Stimulated activated memory B cell treated with anti-CD40 and anti-IgM and Interleukin-4, amounts not matched to agents 10 μg/mL and 1 μg/mL and 100 μg/mL, for 72 hours (primary cell): ENCODE measurements around the gene PSTK.

Experiments
- ATAC-seq: fragments of 150-1000 bp; cut with Tn5 transposase; 2 replicates; pipeline ENCODE4 v1.10.0; 2021
- H3K27ac Mint-ChIP-seq: one replicate; pipeline ENCODE4 v1.8.0; 2022; ENCODE audit warnings: mild to moderate bottlenecking, mixed read lengths
- H3K27me3 Mint-ChIP-seq: one replicate; pipeline ENCODE4 v1.8.0; 2022; ENCODE audit warnings: mixed read lengths
- H3K36me3 Mint-ChIP-seq: one replicate; pipeline ENCODE4 v1.8.0; 2022; ENCODE audit warnings: mixed read lengths
- H3K4me1 Mint-ChIP-seq: one replicate; pipeline ENCODE4 v1.8.0; 2022; ENCODE audit warnings: mixed read lengths
- H3K4me3 Mint-ChIP-seq: one replicate; pipeline ENCODE4 v1.8.0; 2022; ENCODE audit warnings: mild to moderate bottlenecking, moderate library complexity, mixed read lengths
- H3K9me3 Mint-ChIP-seq: one replicate; pipeline ENCODE4 v1.8.0; 2022; ENCODE audit warnings: mixed read lengths

The PSTK gene, protein sequence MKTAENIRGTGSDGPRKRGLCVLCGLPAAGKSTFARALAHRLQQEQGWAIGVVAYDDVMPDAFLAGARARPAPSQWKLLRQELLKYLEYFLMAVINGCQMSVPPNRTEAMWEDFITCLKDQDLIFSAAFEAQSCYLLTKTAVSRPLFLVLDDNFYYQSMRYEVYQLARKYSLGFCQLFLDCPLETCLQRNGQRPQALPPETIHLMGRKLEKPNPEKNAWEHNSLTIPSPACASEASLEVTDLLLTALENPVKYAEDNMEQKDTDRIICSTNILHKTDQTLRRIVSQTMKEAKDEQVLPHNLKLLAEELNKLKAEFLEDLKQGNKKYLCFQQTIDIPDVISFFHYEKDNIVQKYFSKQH

DNA sequence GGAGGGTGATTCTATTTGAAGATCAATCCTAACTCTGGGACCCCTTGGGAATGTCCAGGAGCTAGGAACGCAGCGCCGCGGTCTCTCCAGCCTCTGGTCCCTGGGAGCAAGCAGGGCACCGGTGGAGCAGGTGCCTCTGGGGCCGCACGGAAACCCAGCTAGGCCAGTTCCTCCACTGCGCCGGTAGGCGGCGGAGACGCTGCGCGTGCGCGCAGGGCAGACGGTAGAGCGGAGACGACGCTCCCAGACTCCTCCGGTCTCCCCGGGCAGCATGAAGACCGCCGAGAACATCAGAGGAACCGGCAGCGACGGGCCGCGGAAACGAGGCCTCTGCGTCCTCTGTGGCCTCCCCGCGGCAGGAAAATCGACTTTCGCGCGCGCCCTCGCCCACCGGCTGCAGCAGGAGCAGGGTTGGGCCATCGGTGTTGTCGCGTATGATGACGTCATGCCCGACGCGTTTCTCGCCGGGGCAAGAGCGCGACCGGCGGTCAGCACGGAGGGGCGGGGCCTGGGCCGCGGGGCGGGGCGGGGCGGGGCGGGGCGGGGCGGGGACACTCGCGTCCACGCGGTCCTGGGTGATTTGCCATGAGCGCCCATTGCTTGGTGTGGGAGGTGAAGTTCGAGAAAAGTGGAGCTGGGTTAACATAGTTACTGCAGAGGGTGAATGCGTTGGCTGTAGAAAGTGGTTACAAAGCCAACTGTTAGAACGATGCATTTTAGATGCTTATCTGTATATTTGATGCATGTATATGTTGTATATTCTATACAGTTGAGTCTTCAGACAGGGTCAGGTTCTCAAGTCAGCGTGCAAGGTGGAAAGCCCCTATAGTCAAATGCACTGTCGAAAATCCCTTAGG, at the start of gene PSTK:
Gene PSTK, plus strand, starts transcription at position 193 of the 857 bp plus-strand sequence. Its CDS starts 79 bp downstream, at position 272.
- Mint-ChIP-seq H3K4me3 (peak within 1 kb of the TSS; percentile 85), H3K36me3 (peaks cover 6% of the 10 kb centered on the region), H3K27ac (peak within 1 kb of the TSS; percentile 98), H3K27me3 (no peaks in the 10 kb centered on the region), H3K4me1 (peaks cover 19% of the 10 kb centered on the region), H3K9me3 (no peaks in the 10 kb centered on the region)
- ATAC-seq: peak; percentile 99

DNA sequence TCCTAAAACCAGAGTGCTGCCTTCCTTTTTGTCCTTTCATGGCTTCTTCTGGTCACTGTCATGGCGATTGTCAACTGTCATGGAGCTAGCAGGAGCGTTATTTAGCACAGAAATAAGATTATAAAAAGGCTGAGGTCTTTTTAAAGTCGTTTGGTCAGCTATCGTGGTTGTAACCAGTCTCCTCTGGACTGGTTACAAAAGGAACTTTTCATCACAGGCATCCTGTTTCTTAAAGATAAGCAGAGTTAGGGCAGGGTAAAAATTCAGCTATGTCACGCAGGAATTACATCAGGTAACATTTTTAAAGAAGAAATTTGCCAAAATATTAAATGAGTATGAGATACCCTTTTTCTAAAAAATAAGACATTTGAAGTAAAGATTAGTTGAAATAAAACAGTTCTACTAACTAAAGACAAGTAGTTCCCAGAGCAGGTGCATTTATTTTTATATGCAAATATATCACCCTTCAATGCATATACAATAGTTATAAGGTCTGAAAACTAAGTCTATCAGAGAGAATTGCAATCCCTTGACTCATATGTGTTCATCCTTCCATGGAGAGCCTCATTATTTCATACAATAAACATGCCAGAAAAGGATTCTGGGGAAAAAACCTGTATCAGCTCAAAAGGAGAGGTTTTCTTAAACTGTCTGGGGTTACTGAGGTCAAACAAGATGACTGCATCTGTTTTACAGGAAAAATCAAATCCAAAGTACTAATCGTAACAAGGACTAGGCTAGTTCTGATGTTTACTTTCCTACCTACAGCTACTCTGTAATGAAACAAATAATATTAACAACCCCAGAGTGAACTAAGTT, 48.9 kb upstream of the PSTK start:
- Mint-ChIP-seq H3K27ac (no peak overlapping the region), H3K36me3 (peaks cover 11% of the 10 kb centered on the region), H3K9me3 (no peaks in the 10 kb centered on the region), H3K4me3 (no peak overlapping the region), H3K4me1 (no peaks in the 10 kb centered on the region), H3K27me3 (no peaks in the 10 kb centered on the region)
- no peak for ATAC-seq

DNA sequence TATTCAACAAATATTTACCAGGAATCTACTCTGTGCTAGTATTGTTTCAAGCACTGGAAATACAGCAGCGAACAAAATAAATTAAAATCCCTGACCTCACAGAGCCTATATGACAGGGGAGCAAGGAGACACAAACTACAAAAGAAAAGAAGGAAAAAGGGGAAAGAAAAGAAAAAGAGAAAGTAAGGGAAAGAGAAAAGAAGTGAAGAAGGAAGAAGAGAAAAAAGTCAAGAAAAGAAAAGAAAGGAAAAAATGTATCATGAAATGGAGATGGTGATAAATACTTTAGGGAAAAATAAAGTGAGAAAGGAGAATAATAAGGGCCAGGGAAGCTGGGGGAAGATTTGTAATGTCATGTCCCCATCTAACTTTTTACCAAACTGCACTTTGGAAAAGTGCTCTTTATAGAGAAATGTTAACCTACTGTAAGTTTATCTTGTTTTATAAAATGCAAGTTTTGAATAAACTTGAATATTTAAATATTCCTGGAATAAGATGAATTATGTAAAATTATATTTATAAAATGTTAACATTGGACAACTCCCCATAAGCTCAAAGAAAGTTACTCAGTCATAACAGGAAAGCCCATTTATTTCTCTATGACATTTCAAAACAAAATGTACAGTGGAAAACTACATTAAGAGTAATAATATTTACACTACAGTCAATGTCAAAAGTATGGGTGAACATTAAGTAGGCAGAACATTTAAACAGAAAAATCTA, 40.9 kb upstream of the PSTK start:
- peaks cover 46% of the 10 kb centered on the region for H3K36me3 Mint-ChIP-seq
- no peaks in the 10 kb centered on the region for H3K9me3 Mint-ChIP-seq
- no peak overlapping the region for H3K27ac Mint-ChIP-seq
- no peaks in the 10 kb centered on the region for H3K27me3 Mint-ChIP-seq
- no peaks in the 10 kb centered on the region for H3K4me1 Mint-ChIP-seq
- ATAC-seq: no peak
- no peak overlapping the region for H3K4me3 Mint-ChIP-seq

DNA sequence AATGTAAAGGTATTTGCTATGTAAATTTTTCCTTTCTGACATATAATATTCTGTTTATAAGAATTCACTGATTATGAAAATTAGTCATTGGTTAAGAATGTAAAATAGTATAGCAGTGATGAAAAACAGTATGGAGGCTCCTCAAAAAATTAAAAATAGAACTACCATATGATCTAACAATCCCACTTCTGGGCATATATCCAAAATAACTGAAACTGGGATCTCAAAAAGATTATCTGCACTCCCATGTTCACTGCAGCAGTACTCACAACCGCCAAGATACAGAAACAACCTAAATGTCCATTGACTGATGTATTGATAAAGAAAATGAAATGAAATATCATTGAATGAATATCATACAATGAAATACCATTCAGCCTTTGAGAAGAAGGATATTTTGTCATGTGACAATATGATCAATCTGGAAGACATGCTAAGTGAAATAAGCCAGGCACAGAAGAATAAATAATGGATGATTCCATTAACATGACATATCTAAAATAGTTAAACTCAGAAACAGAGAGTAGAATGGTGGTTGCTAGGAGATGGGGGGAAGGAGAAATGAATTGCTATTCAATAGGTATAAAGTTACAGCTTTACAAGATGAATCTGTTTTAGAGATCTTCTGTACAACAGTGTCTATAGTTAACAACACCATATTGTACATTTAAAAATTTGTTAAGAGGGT, 40.2 kb upstream of the PSTK start:
- H3K36me3 Mint-ChIP-seq: peaks cover 51% of the 10 kb centered on the region
- no peaks in the 10 kb centered on the region for H3K9me3 Mint-ChIP-seq
- no peak for ATAC-seq
- no peaks in the 10 kb centered on the region for H3K27me3 Mint-ChIP-seq
- no peaks in the 10 kb centered on the region for H3K4me1 Mint-ChIP-seq
- no peak overlapping the region for H3K27ac Mint-ChIP-seq
- H3K4me3 Mint-ChIP-seq: no peak overlapping the region

DNA sequence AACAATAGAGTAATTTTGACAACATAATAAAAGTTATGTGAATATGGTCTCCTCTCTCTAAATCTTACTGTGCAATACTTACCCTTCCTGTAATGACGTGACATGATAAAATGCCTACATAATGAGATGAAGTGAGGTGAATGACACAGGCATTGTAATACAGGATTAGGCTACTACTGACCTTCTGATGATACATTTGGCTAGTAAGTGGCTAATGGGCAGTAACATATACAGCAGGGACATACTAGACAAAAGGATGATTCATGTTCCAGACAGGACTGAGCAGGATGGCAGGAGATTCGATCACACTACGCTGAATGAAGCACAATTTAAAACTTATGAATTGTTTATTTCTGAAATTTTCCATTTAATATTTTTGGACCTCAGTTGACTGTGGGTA, 30.9 kb upstream of the PSTK start:
- Mint-ChIP-seq H3K27me3 (no peaks in the 10 kb centered on the region), H3K27ac (no peak overlapping the region), H3K4me1 (peaks cover 16% of the 10 kb centered on the region), H3K36me3 (peaks cover 37% of the 10 kb centered on the region), H3K4me3 (no peak overlapping the region), H3K9me3 (no peaks in the 10 kb centered on the region)
- no peak for ATAC-seq

DNA sequence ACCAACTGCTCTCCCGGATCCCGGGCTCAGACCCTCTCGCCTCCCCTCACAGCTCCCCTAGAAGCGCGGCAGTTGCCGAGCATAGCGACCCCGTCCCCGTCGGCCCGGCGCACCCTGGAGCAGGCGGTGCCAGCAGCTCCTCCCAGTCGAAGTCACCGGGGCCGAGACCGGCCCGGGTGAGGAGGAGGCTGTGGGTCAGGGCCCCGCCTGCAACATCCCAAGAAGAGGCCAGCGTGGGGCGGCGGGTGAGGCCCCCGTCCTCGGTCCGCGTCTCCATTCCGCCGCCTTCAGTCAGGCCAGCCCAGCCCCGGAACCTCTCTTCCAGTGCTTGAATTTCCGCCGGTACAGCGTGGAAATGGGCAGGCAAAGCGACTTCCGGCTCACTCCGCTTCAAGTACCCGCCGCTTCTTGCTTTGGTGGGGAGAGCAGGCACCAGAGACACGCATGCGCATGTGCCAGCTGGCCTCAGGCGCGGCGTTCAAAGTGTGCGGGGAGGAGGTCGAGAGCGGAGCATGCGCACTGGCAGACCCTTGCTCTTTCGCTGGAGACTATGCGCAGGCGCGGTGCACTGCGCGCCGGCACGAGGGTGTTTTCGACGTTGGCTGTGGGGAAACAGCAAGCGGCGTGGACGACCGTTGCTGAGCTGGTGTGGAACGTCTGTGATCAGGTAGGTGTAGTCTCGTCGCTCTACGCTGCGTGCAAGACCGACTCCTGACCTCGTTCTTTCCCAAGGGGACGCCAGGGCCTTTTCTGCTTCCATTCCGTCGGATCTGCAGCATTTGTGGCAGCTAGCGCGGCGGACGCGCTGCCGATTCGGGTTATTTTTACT, 26.1 kb upstream of the PSTK start, which contains the start of gene C10orf88:
Gene C10orf88, minus strand, starts transcription at position 326 of the 829 bp plus-strand sequence. Its CDS starts 49 bp downstream, at position 277.
- Mint-ChIP-seq H3K27me3 (no peaks in the 10 kb centered on the region), H3K4me1 (peaks cover 16% of the 10 kb centered on the region), H3K36me3 (peaks cover 9% of the 10 kb centered on the region), H3K27ac (peak within 1 kb of the TSS; percentile 73), H3K9me3 (no peaks in the 10 kb centered on the region), H3K4me3 (peak within 1 kb of the TSS; percentile 79)
- ATAC-seq: peak; percentile 98

DNA sequence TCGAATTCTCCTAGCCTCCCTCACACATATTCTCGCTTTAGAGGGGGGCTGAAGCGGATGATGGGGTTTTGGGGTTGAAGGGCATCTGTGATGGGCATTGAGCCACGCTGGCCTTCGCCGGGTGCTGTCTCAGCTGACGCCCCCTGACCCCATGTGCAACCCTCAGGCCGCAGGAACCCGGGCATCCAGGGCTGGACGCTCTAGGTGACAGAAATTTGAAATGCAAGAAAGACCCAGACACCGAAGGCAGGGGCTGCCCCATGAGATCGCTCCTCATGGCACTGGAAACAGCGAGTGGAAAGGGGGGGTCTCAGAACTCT, 25.5 kb upstream of the PSTK start:
- peak overlapping the region; percentile 79 for H3K4me3 Mint-ChIP-seq
- no peaks in the 10 kb centered on the region for H3K27me3 Mint-ChIP-seq
- H3K9me3 Mint-ChIP-seq: no peaks in the 10 kb centered on the region
- peaks cover 16% of the 10 kb centered on the region for H3K4me1 Mint-ChIP-seq
- no peak for ATAC-seq
- H3K36me3 Mint-ChIP-seq: peaks cover 9% of the 10 kb centered on the region
- peak overlapping the region; percentile 73 for H3K27ac Mint-ChIP-seq

DNA sequence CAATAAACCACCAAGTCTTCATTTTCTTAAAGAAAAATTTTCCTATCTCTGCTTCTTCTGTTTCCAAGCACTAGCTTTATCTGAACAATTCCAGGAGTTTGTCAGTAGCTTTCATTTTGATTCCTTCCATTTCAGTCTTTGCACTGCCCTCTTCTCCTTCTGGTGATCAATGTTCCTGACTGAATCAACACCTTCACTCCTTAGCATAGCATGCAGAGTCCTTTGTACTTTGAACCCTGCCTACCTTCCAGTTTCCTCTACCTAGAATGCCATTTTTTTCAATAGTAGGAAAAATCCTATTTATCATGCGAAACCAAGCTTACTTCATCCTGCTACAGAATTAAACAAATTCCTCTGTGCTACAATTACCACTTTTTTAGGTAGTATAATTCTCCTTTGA, 24.3 kb upstream of the PSTK start:
- no peak for ATAC-seq
- Mint-ChIP-seq H3K9me3 (no peaks in the 10 kb centered on the region), H3K4me1 (peaks cover 16% of the 10 kb centered on the region), H3K36me3 (peaks cover 4% of the 10 kb centered on the region), H3K4me3 (no peak overlapping the region), H3K27ac (no peak overlapping the region), H3K27me3 (no peaks in the 10 kb centered on the region)

DNA sequence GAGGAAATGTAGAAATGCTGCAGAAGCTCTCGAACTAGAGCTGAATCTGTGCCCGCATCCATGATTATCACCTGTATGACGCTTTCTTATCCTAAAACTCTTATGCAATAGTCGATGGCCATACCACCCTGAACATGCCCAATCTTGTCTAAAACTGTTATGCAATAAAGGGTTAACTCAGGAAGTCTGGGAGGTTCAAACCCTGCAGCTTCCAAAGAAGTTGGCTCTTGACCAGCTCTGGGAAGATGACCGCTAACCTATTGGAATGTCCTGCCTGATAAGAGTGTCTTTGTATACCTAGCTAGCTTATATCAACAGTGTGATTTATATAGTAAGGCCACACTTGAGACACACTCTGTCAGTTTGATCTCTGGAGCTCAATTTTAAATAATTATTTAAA, 22.7 kb upstream of the PSTK start:
- no peaks in the 10 kb centered on the region for H3K9me3 Mint-ChIP-seq
- H3K27ac Mint-ChIP-seq: no peak overlapping the region
- peaks cover 9% of the 10 kb centered on the region for H3K36me3 Mint-ChIP-seq
- H3K4me1 Mint-ChIP-seq: peaks cover 12% of the 10 kb centered on the region
- no peak overlapping the region for H3K4me3 Mint-ChIP-seq
- no peaks in the 10 kb centered on the region for H3K27me3 Mint-ChIP-seq
- ATAC-seq: no peak

DNA sequence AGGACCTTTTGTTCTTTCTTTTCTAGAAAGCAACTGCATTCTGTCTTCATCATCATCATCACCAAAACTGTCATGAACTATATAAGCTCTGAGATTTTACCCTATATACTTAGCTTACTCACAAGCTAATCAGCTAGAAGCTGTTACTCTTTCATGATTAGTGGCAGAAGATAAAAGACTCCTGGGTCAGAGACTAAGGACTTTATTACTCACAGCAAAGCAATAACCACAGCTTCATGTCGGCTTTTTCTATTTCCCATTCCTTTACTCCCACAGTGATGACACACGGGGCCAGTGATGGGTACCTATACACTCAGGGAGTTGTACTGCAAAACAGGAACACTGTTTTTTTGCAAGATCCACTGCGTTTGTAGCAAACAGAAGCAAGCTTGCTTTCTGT, 17.8 kb upstream of the PSTK start:
- Mint-ChIP-seq H3K9me3 (peaks cover 11% of the 10 kb centered on the region), H3K4me3 (no peak overlapping the region), H3K27ac (no peak overlapping the region), H3K4me1 (no peaks in the 10 kb centered on the region), H3K27me3 (no peaks in the 10 kb centered on the region), H3K36me3 (peaks cover 20% of the 10 kb centered on the region)
- ATAC-seq: no peak

DNA sequence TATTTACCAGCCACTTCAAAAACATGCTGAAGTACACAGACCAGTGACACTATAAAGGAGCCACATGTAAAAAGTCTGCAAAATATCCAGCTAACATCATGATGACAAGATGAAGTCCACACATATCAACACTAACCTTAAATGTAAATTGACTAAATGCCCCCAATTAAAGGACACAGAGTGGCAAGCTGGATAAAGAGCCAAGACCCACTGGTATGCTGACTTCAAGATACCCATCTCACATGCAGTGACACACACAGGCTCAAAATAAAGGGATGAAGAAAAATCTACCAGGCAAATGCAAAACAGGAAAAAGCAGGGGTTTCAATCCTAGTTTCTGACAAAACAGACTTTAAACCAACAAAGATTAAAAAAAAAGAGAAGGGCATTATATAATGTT, 13.3 kb upstream of the PSTK start:
- H3K4me3 Mint-ChIP-seq: no peak overlapping the region
- peaks cover 23% of the 10 kb centered on the region for H3K36me3 Mint-ChIP-seq
- H3K27me3 Mint-ChIP-seq: no peaks in the 10 kb centered on the region
- ATAC-seq: no peak
- no peaks in the 10 kb centered on the region for H3K4me1 Mint-ChIP-seq
- no peak overlapping the region for H3K27ac Mint-ChIP-seq
- peaks cover 24% of the 10 kb centered on the region for H3K9me3 Mint-ChIP-seq

DNA sequence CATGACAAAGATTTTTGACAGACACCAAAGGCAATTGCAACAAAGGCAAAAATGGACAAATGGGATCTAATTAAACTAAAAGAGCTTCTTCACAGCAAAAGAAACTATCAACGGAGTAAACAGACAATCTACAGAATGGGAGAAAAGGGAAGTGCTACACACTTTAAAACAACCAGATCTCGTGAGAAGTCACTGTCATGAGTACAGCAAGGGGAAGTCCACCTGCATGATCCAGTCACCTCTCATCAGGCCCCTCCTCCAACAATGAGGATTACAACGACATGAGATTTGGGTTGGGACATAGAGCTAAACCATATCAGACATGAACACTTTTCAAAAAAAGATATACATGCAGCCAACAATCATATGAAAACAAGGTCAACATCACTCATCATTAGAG, 11.5 kb upstream of the PSTK start:
- H3K27ac Mint-ChIP-seq: no peak overlapping the region
- peaks cover 24% of the 10 kb centered on the region for H3K9me3 Mint-ChIP-seq
- H3K4me1 Mint-ChIP-seq: no peaks in the 10 kb centered on the region
- ATAC-seq: no peak
- H3K36me3 Mint-ChIP-seq: peaks cover 13% of the 10 kb centered on the region
- H3K27me3 Mint-ChIP-seq: no peaks in the 10 kb centered on the region
- no peak overlapping the region for H3K4me3 Mint-ChIP-seq

DNA sequence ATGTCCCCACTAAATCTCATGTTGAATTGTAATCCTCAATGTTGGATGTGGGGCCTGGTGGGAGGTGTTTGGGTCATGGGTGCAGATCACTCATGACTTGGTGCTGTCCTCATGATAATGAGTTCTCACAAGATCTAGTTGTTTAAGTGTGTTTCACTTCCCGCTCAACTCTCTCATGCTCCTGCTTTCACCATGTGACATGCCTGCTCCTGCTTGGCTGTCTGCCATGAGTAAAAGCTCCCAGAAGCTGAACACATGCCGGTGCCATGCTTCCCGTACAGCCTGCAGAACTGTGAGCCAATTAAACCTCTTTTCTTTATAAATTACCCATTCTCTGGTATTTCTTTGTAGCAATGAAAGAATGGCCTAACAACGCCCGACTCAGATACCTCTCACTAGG, 6.2 kb upstream of the PSTK start:
- Mint-ChIP-seq H3K27me3 (no peaks in the 10 kb centered on the region), H3K4me3 (no peak overlapping the region), H3K27ac (no peak overlapping the region), H3K4me1 (peaks cover 8% of the 10 kb centered on the region), H3K9me3 (no peaks in the 10 kb centered on the region), H3K36me3 (no peaks in the 10 kb centered on the region)
- no peak for ATAC-seq
